Measurements from ENCODE around the gene POU6F1. TPM values are rescaled to one million over a fixed set of nuclear protein-coding genes. Genes with fewer than 3 reads are reported as not detected.

Gene POU6F1
- polyA plus RNA-seq, 3 donors, result 0.65 to 5.2 TPM; not detected in 1

GRCh38 chr12:51264297-51264696, 46.4 kb upstream of the POU6F1 start:
- H3K36me3 Mint-ChIP-seq, result peaks cover 0 to 6% of the 10 kb centered on the region in 2 donors
- H3K4me2 ChIP-seq (replicated peaks; ENCODE audit: extremely low read depth, low read length, poor library complexity, severe bottlenecking), result no peak overlapping the region
- no peak overlapping the region for H3K4me3 ChIP-seq (replicated peaks in 1 of 3; ENCODE audit: low read depth in 2 of 3, low read length in 3 of 3)
- peaks cover 9 to 21% (median 18%) of the 10 kb centered on the region in 3 donors for H3K27me3 Mint-ChIP-seq (ENCODE audit: low read depth in 3 of 3)
- no peaks in the 10 kb centered on the region for H3K79me2 ChIP-seq (ENCODE audit: insufficient read depth, low read length)
- H3K4me1 Mint-ChIP-seq, result peaks cover 12% of the 10 kb centered on the region
- peaks cover 6 to 13% of the 10 kb centered on the region in 2 donors for H3K27me3 ChIP-seq (ENCODE audit: control insufficient read depth in 2 of 2, insufficient read depth in 2 of 2, low read length in 2 of 2)
- no peak overlapping the region for H3K4me3 Mint-ChIP-seq
- H3K9ac ChIP-seq (ENCODE audit: insufficient read depth, low read length, poor library complexity, severe bottlenecking), result no peak overlapping the region
- no peak overlapping the region for H3K27ac Mint-ChIP-seq
- no peak for DNase-seq
- peaks cover 0 to 5% of the 10 kb centered on the region in 2 donors for H3K9me3 ChIP-seq (replicated peaks in 1 of 2; ENCODE audit: control insufficient read depth in 1 of 2, insufficient read depth in 1 of 2, low read length in 2 of 2)
- H3K4me1 ChIP-seq (ENCODE audit: control insufficient read depth in 1 of 2, insufficient read depth in 2 of 2, low read length in 2 of 2), result peaks cover 4 to 5% of the 10 kb centered on the region in 2 donors
- intact Hi-C loops (cut with micrococcal nuclease), result loop anchor here in 1 of 2 donors (10.0 kb wide), 2 partner anchors 49 to 81 kb away; partner anchors contain the start of genes CELA1 and POU6F1
- H3K27ac ChIP-seq (ENCODE audit: low read depth in 1 of 2, low read length in 2 of 2), result no peak overlapping the region
- WGBS (ENCODE audit: insufficient coverage), result no CpG with 5 or more reads among the region's 5 CpGs
- H3K9me3 Mint-ChIP-seq, result peaks cover 0 to 4% (median 0%) of the 10 kb centered on the region in 7 donors
- TF ChIP-seq CTCF (IDR thresholded peaks at IDR 0.05), result no peak
- no peaks in the 10 kb centered on the region for H4K20me1 ChIP-seq (ENCODE audit: insufficient read depth, low read length)
- H2AFZ ChIP-seq (ENCODE audit: insufficient read depth, low read depth, low read length, poor library complexity, severe bottlenecking), result no peak overlapping the region
- H3K36me3 ChIP-seq (replicated peaks in 1 of 2; ENCODE audit: control insufficient read depth in 1 of 2, insufficient read depth in 2 of 2, low read length in 2 of 2), result no peaks in the 10 kb centered on the region

- TF ChIP-seq CTCF (IDR thresholded peaks at IDR 0.05), result no peak
- Histone ChIP-seq H3K27ac (ENCODE audit: low read depth in 1 of 2, low read length in 2 of 2) (no peak overlapping the region), H3K36me3 (replicated peaks in 1 of 2; ENCODE audit: control insufficient read depth in 1 of 2, insufficient read depth in 2 of 2, low read length in 2 of 2) (no peaks in the 10 kb centered on the region), H3K4me3 (replicated peaks in 1 of 3; ENCODE audit: low read depth in 2 of 3, low read length in 3 of 3) (no peak overlapping the region), H3K9me3 (replicated peaks in 1 of 2; ENCODE audit: control insufficient read depth in 1 of 2, insufficient read depth in 1 of 2, low read length in 2 of 2) (no peaks in the 10 kb centered on the region), H3K4me1 (ENCODE audit: control insufficient read depth in 1 of 2, insufficient read depth in 2 of 2, low read length in 2 of 2) (no peaks in the 10 kb centered on the region), H3K9ac (ENCODE audit: insufficient read depth, low read length, poor library complexity, severe bottlenecking) (no peak overlapping the region), H3K27me3 (ENCODE audit: control insufficient read depth in 2 of 2, insufficient read depth in 2 of 2, low read length in 2 of 2) (peaks cover 0 to 5% of the 10 kb centered on the region in 2 donors), H4K20me1 (ENCODE audit: insufficient read depth, low read length) (no peaks in the 10 kb centered on the region), H3K79me2 (ENCODE audit: insufficient read depth, low read length) (no peaks in the 10 kb centered on the region), H2AFZ (ENCODE audit: insufficient read depth, low read depth, low read length, poor library complexity, severe bottlenecking) (no peak overlapping the region), H3K4me2 (replicated peaks; ENCODE audit: extremely low read depth, low read length, poor library complexity, severe bottlenecking) (no peak overlapping the region)
- H3K27ac Mint-ChIP-seq, result no peak overlapping the region
- H3K36me3 Mint-ChIP-seq, result no peaks in the 10 kb centered on the region
- no peak overlapping the region for H3K4me3 Mint-ChIP-seq
- peaks cover 6% of the 10 kb centered on the region for H3K4me1 Mint-ChIP-seq
- H3K9me3 Mint-ChIP-seq, result no peaks in the 10 kb centered on the region
- no peak for DNase-seq
- intact Hi-C loops (cut with micrococcal nuclease), result loop anchor here in 1 of 2 donors (10.0 kb wide), 2 partner anchors 49 to 81 kb away; partner anchors contain the start of genes CELA1 and POU6F1
- H3K27me3 Mint-ChIP-seq (ENCODE audit: low read depth in 3 of 3), result peaks cover 0 to 11% (median 9%) of the 10 kb centered on the region in 3 donors
- no CpG with 5 or more reads among the region's 3 CpGs for WGBS (ENCODE audit: insufficient coverage)
Observed at GRCh38 chr12:51263341-51263740, 45.5 kb upstream of the POU6F1 start.

All from CD14-positive monocyte (primary cell).